CD4-positive, alpha-beta T cell treated with Interleukin-17A for 1 hour (primary cell): ENCODE data around the gene TDRD9.

Experiments used
- DNase-seq: peaks from one replicate; pipeline ENCODE4 v3.0.0-alpha.2; 2020

TDRD9 gene

GRCh38 chr14:104080376-104081260 is 152.4 kb downstream of the TDRD9 start:
- no peak for DNase-seq

GRCh38 chr14:104081261-104081835 is 153.1 kb downstream of the TDRD9 start:
- DNase-seq = no peak

GRCh38 chr14:104081951-104082464 is 153.8 kb downstream of the TDRD9 start:
- DNase-seq = no peak

GRCh38 chr14:104082807-104083206 is 154.6 kb downstream of the TDRD9 start:
- DNase-seq = no peak

- DNase-seq = no peak
Measured at GRCh38 chr14:104084251-104085002, 156.2 kb downstream of the TDRD9 start.

- peak; percentile 15 for DNase-seq
Measured at GRCh38 chr14:104085032-104085888, 157.0 kb downstream of the TDRD9 start, which contains the start of gene ASPG. Gene ASPG (plus strand): TSS chr14:104085700. CDS start chr14:104085771, 71 bp downstream.

- DNase-seq = no peak
Measured at GRCh38 chr14:104085889-104086201, 157.6 kb downstream of the TDRD9 start.

GRCh38 chr14:104086210-104086660 is 158.0 kb downstream of the TDRD9 start:
- no peak for DNase-seq

- no peak for DNase-seq
Measured at GRCh38 chr14:104086661-104087461, 158.6 kb downstream of the TDRD9 start.

GRCh38 chr14:104087505-104087904 is 159.2 kb downstream of the TDRD9 start:
- no peak for DNase-seq

- no peak for DNase-seq
Measured at GRCh38 chr14:104087981-104088850, 160.0 kb downstream of the TDRD9 start.

- DNase-seq = no peak
Measured at GRCh38 chr14:104090071-104090748, 162.0 kb downstream of the TDRD9 start.

GRCh38 chr14:104091061-104091926 is 163.0 kb downstream of the TDRD9 start:
- no peak for DNase-seq

GRCh38 chr14:104091927-104092771 is 163.9 kb downstream of the TDRD9 start:
- no peak for DNase-seq

- DNase-seq = no peak
Measured at GRCh38 chr14:104092931-104093365, 164.7 kb downstream of the TDRD9 start.

GRCh38 chr14:104093366-104094055 is 165.3 kb downstream of the TDRD9 start:
- peak; percentile 31 for DNase-seq

GRCh38 chr14:104094056-104094708 is 165.9 kb downstream of the TDRD9 start:
- DNase-seq = no peak
